Measurements from ENCODE around the gene ITGAV. TPM values are rescaled to one million over a fixed set of nuclear protein-coding genes. Genes with fewer than 3 reads are reported as not detected.

Gene ITGAV
- polyA plus RNA-seq, 2 donors, result 5.8 to 9.8 TPM

DNA sequence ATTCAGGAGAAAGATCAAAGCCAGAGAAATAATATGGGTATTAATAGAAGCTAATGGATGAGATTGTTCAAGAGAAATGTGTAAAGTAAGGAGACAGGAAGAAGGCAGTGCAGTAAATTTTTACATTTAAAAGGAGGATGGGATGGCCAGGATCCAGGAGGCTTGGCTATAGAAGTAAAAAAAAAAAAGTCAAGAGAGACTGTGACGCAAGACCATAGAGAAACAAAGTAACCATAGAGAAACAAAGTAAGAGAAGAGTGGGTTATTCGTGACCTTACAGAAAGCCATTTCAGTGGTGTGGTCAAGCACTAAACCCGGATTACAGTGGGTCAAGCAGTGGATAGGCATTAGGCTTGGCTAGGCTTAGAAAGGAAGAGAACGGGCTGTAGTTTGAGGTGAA is 93.5 kb downstream of the ITGAV start:
- Histone ChIP-seq H3K4me1 (ENCODE audit: control insufficient read depth in 2 of 2, insufficient read depth in 2 of 2, low read length in 1 of 2) (no peaks in the 10 kb centered on the region), H3K9me3 (ENCODE audit: control insufficient read depth in 2 of 2, insufficient read depth in 1 of 2, low read depth in 1 of 2, low read length in 1 of 2) (no peaks in the 10 kb centered on the region), H3K27ac (ENCODE audit: low read depth in 2 of 2, low read length in 1 of 2) (no peak overlapping the region), H3K36me3 (ENCODE audit: control insufficient read depth in 2 of 2, insufficient read depth in 2 of 2, low read length in 1 of 2) (no peaks in the 10 kb centered on the region), H3K4me3 (ENCODE audit: low read depth in 1 of 2, low read length in 2 of 2) (no peak overlapping the region), H3K27me3 (ENCODE audit: control insufficient read depth in 1 of 2, insufficient read depth in 2 of 2, low read length in 2 of 2) (no peaks in the 10 kb centered on the region)
- 72 to 82% methylated on average over 4 of the region's 4 CpGs for WGBS, 2 donors

DNA sequence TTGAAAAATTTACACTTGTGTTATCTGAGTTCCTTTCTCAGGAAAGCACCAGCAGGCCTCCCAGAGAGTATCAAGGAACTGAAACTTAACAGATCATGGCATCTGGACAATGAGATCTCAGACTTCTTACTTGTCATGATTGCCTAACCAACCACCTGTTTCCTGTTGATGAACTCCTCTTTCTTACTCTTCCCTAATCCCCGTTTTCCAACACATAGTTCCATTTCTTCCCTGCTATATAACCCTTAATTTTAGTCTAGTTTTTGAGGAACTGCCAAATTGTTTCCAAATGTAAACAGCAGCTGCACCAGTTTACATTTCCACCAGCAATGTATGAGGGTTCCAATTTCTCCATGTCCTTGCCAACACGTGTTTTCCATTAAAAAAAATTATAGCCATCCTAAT is 98.0 kb downstream of the ITGAV start:
- WGBS, 2 donors, result 55 to 68% methylated on average over 2 of the region's 2 CpGs

DNA sequence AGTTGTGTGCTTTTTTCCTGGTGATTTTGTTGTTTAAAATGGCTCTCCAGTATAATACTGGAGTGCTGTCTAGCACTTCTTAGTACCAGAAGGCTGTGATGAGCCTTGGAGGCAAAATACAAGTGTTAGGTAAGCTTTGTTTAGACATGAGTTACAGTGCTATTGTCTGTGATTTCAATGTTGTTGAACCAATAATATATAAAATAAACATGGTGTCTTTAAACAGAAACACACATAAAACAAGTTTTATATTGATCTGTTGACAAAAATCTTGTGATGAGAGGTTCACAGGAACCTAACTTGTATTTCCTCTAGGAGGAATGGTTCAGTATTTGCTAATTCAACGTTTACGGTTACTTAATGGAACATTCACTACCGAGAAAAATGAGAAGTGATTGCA is 99.0 kb downstream of the ITGAV start:
- Histone ChIP-seq H3K4me1 (ENCODE audit: control insufficient read depth in 2 of 2, insufficient read depth in 2 of 2, low read length in 1 of 2) (peaks cover 0 to 4% of the 10 kb centered on the region in 2 donors), H3K27me3 (ENCODE audit: control insufficient read depth in 1 of 2, insufficient read depth in 2 of 2, low read length in 2 of 2) (no peaks in the 10 kb centered on the region), H3K9me3 (ENCODE audit: control insufficient read depth in 2 of 2, insufficient read depth in 1 of 2, low read depth in 1 of 2, low read length in 1 of 2) (no peaks in the 10 kb centered on the region), H3K36me3 (ENCODE audit: control insufficient read depth in 2 of 2, insufficient read depth in 2 of 2, low read length in 1 of 2) (no peaks in the 10 kb centered on the region), H3K27ac (ENCODE audit: low read depth in 2 of 2, low read length in 1 of 2) (no peak overlapping the region), H3K4me3 (ENCODE audit: low read depth in 1 of 2, low read length in 2 of 2) (no peak overlapping the region)
- WGBS, 2 donors, result 84 to 93% methylated on average over 3 of the region's 3 CpGs

More for the DNA sequence above, 98.0 kb downstream of the ITGAV start:
- no peaks in the 10 kb centered on the region for H3K4me1 ChIP-seq (ENCODE audit: control insufficient read depth in 2 of 2, insufficient read depth in 2 of 2, low read length in 1 of 2)
- no peaks in the 10 kb centered on the region for H3K9me3 ChIP-seq (ENCODE audit: control insufficient read depth in 2 of 2, insufficient read depth in 1 of 2, low read depth in 1 of 2, low read length in 1 of 2)
- no peak overlapping the region for H3K27ac ChIP-seq (ENCODE audit: low read depth in 2 of 2, low read length in 1 of 2)
- no peaks in the 10 kb centered on the region for H3K36me3 ChIP-seq (ENCODE audit: control insufficient read depth in 2 of 2, insufficient read depth in 2 of 2, low read length in 1 of 2)
- no peak overlapping the region for H3K4me3 ChIP-seq (ENCODE audit: low read depth in 1 of 2, low read length in 2 of 2)
- no peaks in the 10 kb centered on the region for H3K27me3 ChIP-seq (ENCODE audit: control insufficient read depth in 1 of 2, insufficient read depth in 2 of 2, low read length in 2 of 2)

DNA sequence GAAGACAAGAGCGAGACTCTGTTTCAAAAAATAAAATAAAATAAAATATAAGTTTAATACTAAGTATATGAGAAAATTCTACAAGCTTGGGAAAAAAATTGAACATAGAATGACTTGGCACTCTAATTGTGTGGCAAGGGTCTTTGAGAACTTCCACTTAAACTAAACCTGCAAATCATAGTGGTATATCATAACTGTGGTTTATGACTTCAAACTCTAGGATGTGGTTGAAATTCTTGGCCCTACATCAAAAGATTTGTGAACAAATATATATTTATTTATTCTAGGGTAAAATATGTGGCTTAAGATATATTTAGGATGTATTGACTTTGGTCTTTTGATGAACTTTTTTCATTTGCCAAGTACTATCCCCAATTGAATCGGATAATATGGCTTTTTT is 100.9 kb downstream of the ITGAV start:
- no peaks in the 10 kb centered on the region for H3K27me3 ChIP-seq (ENCODE audit: control insufficient read depth in 1 of 2, insufficient read depth in 2 of 2, low read length in 2 of 2)
- peaks cover 0 to 4% of the 10 kb centered on the region in 2 donors for H3K4me1 ChIP-seq (ENCODE audit: control insufficient read depth in 2 of 2, insufficient read depth in 2 of 2, low read length in 1 of 2)
- no peak overlapping the region for H3K4me3 ChIP-seq (ENCODE audit: low read depth in 1 of 2, low read length in 2 of 2)
- no peak overlapping the region for H3K27ac ChIP-seq (ENCODE audit: low read depth in 2 of 2, low read length in 1 of 2)
- H3K9me3 ChIP-seq (ENCODE audit: control insufficient read depth in 2 of 2, insufficient read depth in 1 of 2, low read depth in 1 of 2, low read length in 1 of 2), result no peaks in the 10 kb centered on the region
- no peaks in the 10 kb centered on the region for H3K36me3 ChIP-seq (ENCODE audit: control insufficient read depth in 2 of 2, insufficient read depth in 2 of 2, low read length in 1 of 2)
- 84 to 89% methylated on average over 2 of the region's 2 CpGs for WGBS, 2 donors

DNA sequence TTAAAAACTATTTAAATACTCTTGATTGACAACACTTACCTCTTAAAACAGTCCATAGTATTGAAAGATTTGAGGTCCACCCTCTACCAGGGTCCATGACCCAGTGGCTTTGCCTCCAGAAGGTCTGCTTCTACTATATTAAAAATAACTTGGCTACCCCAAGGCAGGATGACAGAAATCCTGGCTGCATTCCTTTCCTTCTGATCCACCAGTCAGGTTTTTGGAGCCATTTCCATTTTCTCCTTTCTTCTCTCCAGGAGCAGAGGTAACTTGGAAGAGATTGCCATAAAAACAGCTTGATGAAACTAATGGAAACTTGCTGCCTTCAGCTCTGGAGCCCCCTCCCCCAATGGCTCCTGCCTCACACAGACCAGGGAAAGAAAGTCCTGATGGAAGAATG is 101.4 kb downstream of the ITGAV start:
- no peaks in the 10 kb centered on the region for H3K27me3 ChIP-seq (ENCODE audit: control insufficient read depth in 1 of 2, insufficient read depth in 2 of 2, low read length in 2 of 2)
- H3K36me3 ChIP-seq (ENCODE audit: control insufficient read depth in 2 of 2, insufficient read depth in 2 of 2, low read length in 1 of 2), result no peaks in the 10 kb centered on the region
- no peak overlapping the region for H3K4me3 ChIP-seq (ENCODE audit: low read depth in 1 of 2, low read length in 2 of 2)
- no peaks in the 10 kb centered on the region for H3K9me3 ChIP-seq (ENCODE audit: control insufficient read depth in 2 of 2, insufficient read depth in 1 of 2, low read depth in 1 of 2, low read length in 1 of 2)
- no peak overlapping the region for H3K27ac ChIP-seq (ENCODE audit: low read depth in 2 of 2, low read length in 1 of 2)
- peaks cover 0 to 4% of the 10 kb centered on the region in 2 donors for H3K4me1 ChIP-seq (ENCODE audit: control insufficient read depth in 2 of 2, insufficient read depth in 2 of 2, low read length in 1 of 2)

DNA sequence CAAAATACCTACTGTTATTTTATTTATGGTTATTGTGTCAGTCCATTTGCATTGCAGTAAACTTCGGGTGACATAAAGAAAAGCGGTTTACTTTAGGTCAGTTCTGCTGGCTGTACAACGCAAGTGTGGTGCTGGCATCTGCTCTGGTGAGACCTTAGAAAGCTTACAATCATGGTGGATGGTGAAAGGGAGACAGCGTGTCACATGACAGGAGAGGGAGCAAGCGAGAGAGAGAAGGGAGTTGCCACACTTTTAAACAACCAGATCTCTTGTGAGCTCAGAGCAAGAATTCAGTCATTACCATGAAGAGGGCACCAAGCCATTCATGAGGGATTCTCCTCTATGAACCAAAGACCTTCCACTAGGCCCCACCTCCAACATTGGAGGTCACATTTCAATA is 102.0 kb downstream of the ITGAV start:
- Histone ChIP-seq H3K4me1 (ENCODE audit: control insufficient read depth in 2 of 2, insufficient read depth in 2 of 2, low read length in 1 of 2) (peaks cover 0 to 4% of the 10 kb centered on the region in 2 donors), H3K36me3 (ENCODE audit: control insufficient read depth in 2 of 2, insufficient read depth in 2 of 2, low read length in 1 of 2) (no peaks in the 10 kb centered on the region), H3K27me3 (ENCODE audit: control insufficient read depth in 1 of 2, insufficient read depth in 2 of 2, low read length in 2 of 2) (no peaks in the 10 kb centered on the region), H3K4me3 (ENCODE audit: low read depth in 1 of 2, low read length in 2 of 2) (no peak overlapping the region), H3K27ac (ENCODE audit: low read depth in 2 of 2, low read length in 1 of 2) (no peak overlapping the region), H3K9me3 (ENCODE audit: control insufficient read depth in 2 of 2, insufficient read depth in 1 of 2, low read depth in 1 of 2, low read length in 1 of 2) (no peaks in the 10 kb centered on the region)
- WGBS, 2 donors, result 94 to 98% methylated on average over 5 of the region's 5 CpGs

DNA sequence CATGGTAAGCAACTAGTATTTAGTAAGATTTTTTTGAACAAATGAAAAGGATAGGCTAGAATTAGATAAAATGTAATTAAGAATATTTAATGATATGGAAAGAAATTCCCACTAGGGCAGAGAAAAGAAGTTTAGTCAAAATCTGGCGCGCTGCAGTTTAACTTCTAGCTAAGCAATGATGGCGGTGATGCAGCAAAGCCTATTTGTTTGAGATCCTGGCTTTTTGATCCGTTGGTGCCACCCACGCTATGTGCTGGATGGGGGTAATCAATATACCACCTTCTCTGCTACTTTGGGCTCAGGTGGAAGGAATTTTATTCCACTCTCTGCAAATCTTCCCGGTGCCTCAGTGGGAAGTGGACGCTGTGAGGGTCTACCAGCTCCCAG is 103.6 kb downstream of the ITGAV start:
- no peaks in the 10 kb centered on the region for H3K36me3 ChIP-seq (ENCODE audit: control insufficient read depth in 2 of 2, insufficient read depth in 2 of 2, low read length in 1 of 2)
- H3K27me3 ChIP-seq (ENCODE audit: control insufficient read depth in 1 of 2, insufficient read depth in 2 of 2, low read length in 2 of 2), result no peaks in the 10 kb centered on the region
- peaks cover 0 to 4% of the 10 kb centered on the region in 2 donors for H3K4me1 ChIP-seq (ENCODE audit: control insufficient read depth in 2 of 2, insufficient read depth in 2 of 2, low read length in 1 of 2)
- 36 to 38% methylated on average over 7 of the region's 7 CpGs for WGBS, 2 donors
- H3K27ac ChIP-seq (ENCODE audit: low read depth in 2 of 2, low read length in 1 of 2), result no peak overlapping the region
- H3K9me3 ChIP-seq (ENCODE audit: control insufficient read depth in 2 of 2, insufficient read depth in 1 of 2, low read depth in 1 of 2, low read length in 1 of 2), result no peaks in the 10 kb centered on the region
- peak overlapping the region; percentile 60 to 67 for H3K4me3 ChIP-seq (ENCODE audit: low read depth in 1 of 2, low read length in 2 of 2)

DNA sequence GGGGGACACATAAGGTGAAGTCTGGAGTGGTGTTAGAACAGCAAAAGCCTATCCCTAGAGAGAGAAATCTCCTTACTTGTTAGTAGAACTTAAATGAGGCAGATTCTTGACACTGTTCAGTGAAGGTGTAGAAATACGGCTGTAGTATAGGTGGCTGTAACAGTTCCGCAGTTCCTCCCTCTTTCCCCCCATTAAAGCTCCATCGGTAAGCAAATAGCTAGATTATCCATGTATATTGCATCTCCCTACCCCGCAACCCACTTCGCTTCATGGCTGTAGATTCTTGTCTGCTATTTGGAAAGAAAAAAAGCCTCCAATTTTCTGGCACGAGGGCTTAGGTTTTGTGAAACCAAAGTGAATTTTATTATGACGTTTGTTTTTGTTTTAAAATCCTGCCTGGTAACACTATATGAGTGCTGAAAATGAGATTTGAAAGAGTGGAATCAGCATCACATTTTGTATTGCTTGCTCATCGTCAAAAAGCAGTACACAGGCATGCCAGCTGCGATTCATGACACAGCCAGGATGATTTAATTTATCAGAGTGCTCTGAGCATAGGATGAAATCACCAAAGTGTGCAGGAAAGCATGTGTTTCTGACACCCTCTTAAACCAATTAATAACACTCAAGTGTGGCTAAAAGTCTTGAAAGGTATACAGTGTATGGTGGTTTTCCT is 105.4 kb downstream of the ITGAV start:
- H3K27me3 ChIP-seq (ENCODE audit: control insufficient read depth in 1 of 2, insufficient read depth in 2 of 2, low read length in 2 of 2), result no peaks in the 10 kb centered on the region
- no peak overlapping the region for H3K4me3 ChIP-seq (ENCODE audit: low read depth in 1 of 2, low read length in 2 of 2)
- H3K27ac ChIP-seq (ENCODE audit: low read depth in 2 of 2, low read length in 1 of 2), result no peak overlapping the region
- no peaks in the 10 kb centered on the region for H3K9me3 ChIP-seq (ENCODE audit: control insufficient read depth in 2 of 2, insufficient read depth in 1 of 2, low read depth in 1 of 2, low read length in 1 of 2)
- 16 to 32% methylated on average over 9 of the region's 9 CpGs for WGBS, 2 donors
- no peaks in the 10 kb centered on the region for H3K36me3 ChIP-seq (ENCODE audit: control insufficient read depth in 2 of 2, insufficient read depth in 2 of 2, low read length in 1 of 2)
- peaks cover 0 to 4% of the 10 kb centered on the region in 2 donors for H3K4me1 ChIP-seq (ENCODE audit: control insufficient read depth in 2 of 2, insufficient read depth in 2 of 2, low read length in 1 of 2)

DNA sequence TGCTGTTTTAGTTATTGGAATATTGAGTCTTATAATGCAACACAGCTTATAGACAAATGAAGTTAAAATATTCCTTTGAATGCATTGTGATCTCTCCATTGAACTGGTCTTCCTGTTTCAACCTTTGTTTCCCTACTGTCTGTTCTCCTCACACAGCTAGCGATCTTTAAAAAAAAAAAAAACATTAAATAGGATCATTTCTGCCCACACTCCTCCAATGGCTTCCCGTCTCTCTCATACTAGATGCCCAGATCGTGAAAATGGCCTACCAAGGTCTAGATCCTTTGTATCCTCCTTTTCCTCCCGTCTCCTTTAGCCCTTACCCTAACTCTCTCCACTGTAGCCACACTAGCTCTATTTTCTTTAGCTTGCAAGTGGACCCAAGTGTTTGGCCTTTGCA is 106.4 kb downstream of the ITGAV start:
- Histone ChIP-seq H3K36me3 (ENCODE audit: control insufficient read depth in 2 of 2, insufficient read depth in 2 of 2, low read length in 1 of 2) (no peaks in the 10 kb centered on the region), H3K9me3 (ENCODE audit: control insufficient read depth in 2 of 2, insufficient read depth in 1 of 2, low read depth in 1 of 2, low read length in 1 of 2) (no peaks in the 10 kb centered on the region), H3K4me1 (ENCODE audit: control insufficient read depth in 2 of 2, insufficient read depth in 2 of 2, low read length in 1 of 2) (peaks cover 0 to 4% of the 10 kb centered on the region in 2 donors), H3K4me3 (ENCODE audit: low read depth in 1 of 2, low read length in 2 of 2) (no peak overlapping the region), H3K27ac (ENCODE audit: low read depth in 2 of 2, low read length in 1 of 2) (no peak overlapping the region), H3K27me3 (ENCODE audit: control insufficient read depth in 1 of 2, insufficient read depth in 2 of 2, low read length in 2 of 2) (no peaks in the 10 kb centered on the region)
- WGBS, 2 donors, result 95% methylated on average over 4 of the region's 4 CpGs

DNA sequence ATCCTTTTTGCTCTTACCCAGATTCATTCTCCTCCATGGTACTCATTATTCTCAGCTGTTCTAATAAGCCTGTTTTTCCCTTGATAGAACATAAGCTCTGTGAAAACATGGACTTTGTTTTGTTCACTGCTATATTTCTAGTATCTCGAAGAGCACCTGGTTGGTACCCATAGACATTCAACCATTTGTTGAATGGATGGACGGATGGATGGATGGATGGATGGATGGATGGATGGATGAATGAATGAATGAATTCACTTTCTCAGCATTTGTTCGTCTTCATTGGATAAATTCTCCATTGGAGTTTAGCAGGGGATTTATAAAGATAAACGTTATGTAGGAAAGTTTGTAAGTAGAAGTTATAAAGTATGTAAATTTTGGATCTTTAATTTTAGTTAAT is 106.9 kb downstream of the ITGAV start:
- Histone ChIP-seq H3K36me3 (ENCODE audit: control insufficient read depth in 2 of 2, insufficient read depth in 2 of 2, low read length in 1 of 2) (no peaks in the 10 kb centered on the region), H3K27me3 (ENCODE audit: control insufficient read depth in 1 of 2, insufficient read depth in 2 of 2, low read length in 2 of 2) (no peaks in the 10 kb centered on the region), H3K4me3 (ENCODE audit: low read depth in 1 of 2, low read length in 2 of 2) (no peak overlapping the region), H3K9me3 (ENCODE audit: control insufficient read depth in 2 of 2, insufficient read depth in 1 of 2, low read depth in 1 of 2, low read length in 1 of 2) (no peaks in the 10 kb centered on the region), H3K27ac (ENCODE audit: low read depth in 2 of 2, low read length in 1 of 2) (no peak overlapping the region), H3K4me1 (ENCODE audit: control insufficient read depth in 2 of 2, insufficient read depth in 2 of 2, low read length in 1 of 2) (peaks cover 0 to 4% of the 10 kb centered on the region in 2 donors)
- 46 to 47% methylated on average over 4 of the region's 4 CpGs for WGBS, 2 donors
